IMR-90 (cell line): ENCODE results near the gene MARK4. TPM values are rescaled to one million over a fixed set of nuclear protein-coding genes. Genes with fewer than 3 reads are reported as not detected.

Experiments used
- ATAC-seq: fragments of 200-7000 bp; cut with Tn5 transposase; 2 replicates; pipeline ENCODE4 v1.9.1; 2020; ENCODE audit warnings: low read depth, mild to moderate bottlenecking, moderate library complexity
- BruUV-seq: library from RNA; stranded (reverse); fragments of 400-500 nt; replicated peaks from 2 replicates; lab custom pipeline; 2021; lab: Mats Ljungman, UMichigan
- CTCF ChIA-PET: fragments of 300-600 bp; formaldehyde crosslinking; extraction: SDS; loops from one replicate; lab custom pipeline; 2021; ENCODE audit warnings: antibody characterized with exemption; lab: Yijun Ruan, JAX
- POLR2A ChIA-PET: fragments of 300-600 bp; sonication (Branson Sonifier 250); formaldehyde crosslinking; loops from one replicate; lab custom pipeline; 2022; ENCODE audit warnings: antibody characterized with exemption; ENCODE audit not compliant: unreplicated experiment; lab: Charles Lee
- DNase-seq: peaks from one replicate; pipeline ENCODE4 v3.0.0; 2013
- H2AFZ ChIP-seq: replicated peaks from 2 replicates; pipeline ENCODE3; 2013; ENCODE audit warnings: low read length, mild to moderate bottlenecking; ENCODE audit not compliant: poor library complexity
- H2AK5ac ChIP-seq: 2 replicates; pipeline ENCODE4 v1.6.1; 2013; ENCODE audit warnings: low read depth, low read length, inconsistent platforms
- H2AK9ac ChIP-seq: replicated peaks from 2 replicates; pipeline ENCODE3; 2013; ENCODE audit warnings: mild to moderate bottlenecking, low read depth, low read length, moderate library complexity; ENCODE audit not compliant: poor library complexity
- H2BK120ac ChIP-seq: 2 replicates; pipeline ENCODE4 v1.6.1; 2013; ENCODE audit warnings: low read depth, low read length, inconsistent platforms
- H2BK15ac ChIP-seq: 3 replicates; pipeline ENCODE4 v1.6.1; 2013; ENCODE audit warnings: low read depth, low read length, inconsistent platforms
- H2BK20ac ChIP-seq: 2 replicates; pipeline ENCODE4 v1.6.1; 2013; ENCODE audit warnings: low read depth, mild to moderate bottlenecking, inconsistent platforms, low read length, moderate library complexity
- H2BK5ac ChIP-seq: 2 replicates; pipeline ENCODE4 v1.6.1; 2013; ENCODE audit warnings: mild to moderate bottlenecking, low read depth, low read length, inconsistent platforms; ENCODE audit not compliant: poor library complexity, severe bottlenecking
- H3K14ac ChIP-seq: replicated peaks from 2 replicates; pipeline ENCODE4 v1.6.1; 2013; ENCODE audit warnings: low read depth, low read length, inconsistent platforms
- H3K18ac ChIP-seq: 2 replicates; pipeline ENCODE4 v1.6.1; 2013; ENCODE audit warnings: low read depth, low read length, control low read depth
- H3K23ac ChIP-seq: 2 replicates; pipeline ENCODE4 v1.6.1; 2013; ENCODE audit warnings: low read depth, low read length, inconsistent platforms
- H3K27ac ChIP-seq: 2 replicates; pipeline ENCODE4 v1.5.1; 2013; ENCODE audit warnings: mild to moderate bottlenecking, control low read depth, low read length; ENCODE audit not compliant: insufficient read depth
- H3K27me3 ChIP-seq: 2 replicates; pipeline ENCODE4 v1.6.1; 2013; ENCODE audit warnings: low read length; ENCODE audit not compliant: control insufficient read depth, insufficient read depth
- H3K36me3 ChIP-seq: 2 replicates; pipeline ENCODE4 v1.6.1; 2013; ENCODE audit warnings: low read length, mixed read lengths; ENCODE audit not compliant: control insufficient read depth, insufficient read depth
- H3K4ac ChIP-seq: 2 replicates; pipeline ENCODE4 v1.6.1; 2013; ENCODE audit warnings: low read depth, low read length, inconsistent platforms
- H3K4me1 ChIP-seq: 2 replicates; pipeline ENCODE4 v1.6.1; 2013; ENCODE audit warnings: low read length, mixed read lengths; ENCODE audit not compliant: control insufficient read depth, insufficient read depth
- H3K4me2 ChIP-seq: 2 replicates; pipeline ENCODE4 v1.6.1; 2013; ENCODE audit warnings: low read depth, mild to moderate bottlenecking, control low read depth, low read length, moderate library complexity
- H3K4me3 ChIP-seq: 2 replicates; pipeline ENCODE4 v1.5.1; 2013; ENCODE audit warnings: low read depth, mild to moderate bottlenecking, control low read depth, low read length, moderate library complexity; ENCODE audit not compliant: insufficient read depth
- H3K56ac ChIP-seq: 2 replicates; pipeline ENCODE4 v1.6.1; 2013; ENCODE audit warnings: low read length, inconsistent platforms; ENCODE audit not compliant: insufficient read depth; ENCODE audit errors: extremely low read depth
- H3K79me1 ChIP-seq, 2 experiments: 2 replicates each; pipeline ENCODE4 v1.6.1; 2013; ENCODE audit warnings: low read length in 2 of 2, inconsistent platforms in 1 of 2, low read depth in 1 of 2
- H3K9ac ChIP-seq: 2 replicates; pipeline ENCODE4 v1.6.1; 2013; ENCODE audit warnings: low read depth, low read length, control low read depth
- H3K9me1 ChIP-seq: 2 replicates; pipeline ENCODE4 v1.6.1; 2013; ENCODE audit warnings: low read length, inconsistent platforms; ENCODE audit not compliant: insufficient read depth
- H3K9me3 ChIP-seq: 2 replicates; pipeline ENCODE4 v1.6.1; 2013; ENCODE audit warnings: low read length; ENCODE audit not compliant: control insufficient read depth, insufficient read depth
- H4K20me1 ChIP-seq: 2 replicates; pipeline ENCODE4 v1.6.1; 2013; ENCODE audit warnings: low read length, inconsistent platforms; ENCODE audit not compliant: insufficient read depth
- H4K5ac ChIP-seq: 2 replicates; pipeline ENCODE4 v1.6.1; 2013; ENCODE audit warnings: mild to moderate bottlenecking, low read depth, low read length, control low read depth
- H4K8ac ChIP-seq, 2 experiments: 2 replicates each; pipeline ENCODE4 v1.6.1; 2013; ENCODE audit warnings: low read depth in 2 of 2, low read length in 2 of 2, control low read depth in 1 of 2, inconsistent platforms in 1 of 2
- H4K91ac ChIP-seq: 2 replicates; pipeline ENCODE4 v1.6.1; 2013; ENCODE audit warnings: low read depth, low read length, inconsistent platforms; ENCODE audit not compliant: insufficient read depth
- BHLHE40 ChIP-seq: fragments of 150-350 bp; IDR thresholded peaks from 2 replicates; pipeline ENCODE4 v1.6.1; 2016; ENCODE audit warnings: mild to moderate bottlenecking, low read depth, low read length
- CEBPB ChIP-seq: IDR thresholded peaks from 2 replicates; pipeline ENCODE4 v1.6.1; 2012; ENCODE audit warnings: low read depth, low read length, improper control_type of control experiment
- CHD1 ChIP-seq: IDR thresholded peaks from 2 replicates; pipeline ENCODE4 v1.6.1; 2012; ENCODE audit warnings: low read depth, low read length, improper control_type of control experiment
- FOS ChIP-seq: fragments of 150-350 bp; IDR thresholded peaks from 2 replicates; pipeline ENCODE4 v1.6.1; 2016; ENCODE audit warnings: low read depth, low read length
- MAFK ChIP-seq: IDR thresholded peaks from 2 replicates; pipeline ENCODE4 v1.6.1; 2012; ENCODE audit warnings: low read depth, low read length, improper control_type of control experiment
- MAZ ChIP-seq: IDR thresholded peaks from 2 replicates; pipeline ENCODE4 v1.6.1; 2012; ENCODE audit warnings: low read depth, mild to moderate bottlenecking, low read length, improper control_type of control experiment, moderate library complexity, borderline replicate concordance
- MXI1 ChIP-seq: IDR thresholded peaks from 2 replicates; pipeline ENCODE4 v1.6.1; 2012; ENCODE audit warnings: low read depth, mild to moderate bottlenecking, low read length, moderate library complexity, borderline replicate concordance
- NFE2L2 ChIP-seq: fragments of 150-350 bp; IDR thresholded peaks from 2 replicates; pipeline ENCODE4 v1.6.1; 2016; ENCODE audit warnings: low read depth, mild to moderate bottlenecking, low read length
- POLR2A ChIP-seq: IDR thresholded peaks from 2 replicates; pipeline ENCODE4 v1.6.1; 2012; ENCODE audit warnings: mild to moderate bottlenecking, low read depth, low read length
- RAD21 ChIP-seq: IDR thresholded peaks from 2 replicates; pipeline ENCODE4 v1.6.1; 2012; ENCODE audit warnings: low read length, improper control_type of control experiment
- RCOR1 ChIP-seq: IDR thresholded peaks from 2 replicates; pipeline ENCODE4 v1.6.1; 2012; ENCODE audit warnings: mild to moderate bottlenecking, low read length, improper control_type of control experiment; ENCODE audit not compliant: insufficient replicate concordance
- RFX5 ChIP-seq: IDR thresholded peaks from 2 replicates; pipeline ENCODE4 v1.8.0; 2012; ENCODE audit warnings: low read depth, mild to moderate bottlenecking, low read length, moderate library complexity
- SMC3 ChIP-seq: fragments of 150-350 bp; IDR thresholded peaks from 2 replicates; pipeline ENCODE4 v1.6.1; 2016; ENCODE audit warnings: low read depth, mild to moderate bottlenecking, antibody characterized with exemption, low read length, moderate library complexity
- WGBS, 2 experiments: methylation state at CpG; one replicate each; pipeline versions ENCODE4 v1.1.5 to v1.1.7; 2013; ENCODE audit warnings: missing lambda C conversion rate in 2 of 2; ENCODE audit not compliant: insufficient read length in 1 of 2; ENCODE audit errors: extremely low coverage in 2 of 2; 5-methylcytosine and 5-hydroxymethylcytosine counted together
- dilution Hi-C: fragments of 300-500 bp; cut with HindIII; formaldehyde crosslinking; loops from one replicate; pipeline ENCODE4 v1.14.3; 2018; ENCODE audit warnings: low sequenced_read_pairs; ENCODE audit not compliant: unreplicated experiment
- in situ Hi-C: fragments of 300-500 bp; cut with MboI; formaldehyde crosslinking; loops from 3 replicates; pipeline ENCODE4 v1.14.3; 2019; ENCODE audit warnings: low sequenced_read_pairs, inconsistent platforms, mixed read lengths
- intact Hi-C: fragments of 100-400 bp; cut with micrococcal nuclease; formaldehyde crosslinking; loops from 2 replicates; pipeline ENCODE4 v1.10.0; 2022
- polyA plus RNA-seq, 3 experiments: library from polyadenylated mRNA; depleted of rRNA; stranded (reverse); fragments of >200 nt; gene quantifications; 2 replicates each; pipeline ENCODE4 v1.2.3, GENCODE V29; 2012; ENCODE audit warnings: low replicate concordance in 1 of 3
- total RNA-seq: library from RNA; depleted of rRNA; stranded (reverse); fragments of >200 nt; gene quantifications from 2 replicates; pipeline ENCODE4 v1.2.3, GENCODE V29; 2012
- TF ChIP-seq, protein P1 (sequence below): fragments of 150-350 bp; IDR thresholded peaks from 2 replicates; pipeline ENCODE4 v1.6.1; 2016; ENCODE audit warnings: low read depth, mild to moderate bottlenecking, low read length, moderate library complexity, borderline replicate concordance
- TF ChIP-seq, protein P2 (sequence below): fragments of 150-350 bp; IDR thresholded peaks from 2 replicates; pipeline ENCODE4 v1.6.1; 2017; ENCODE audit warnings: mild to moderate bottlenecking, antibody characterized with exemption, low read length, low read depth
- TF ChIP-seq, protein P3 (sequence below): conservative IDR thresholded peaks from 2 replicates; pipeline ENCODE4 v1.5.1; 2012; ENCODE audit warnings: mild to moderate bottlenecking, low read depth, low read length, improper control_type of control experiment

The MARK4 gene
- total and polyA plus RNA-seq, 2 of the 4 experiments (the other 2 are of a cell fraction), result 11.3 to 20.7 TPM

DNA sequence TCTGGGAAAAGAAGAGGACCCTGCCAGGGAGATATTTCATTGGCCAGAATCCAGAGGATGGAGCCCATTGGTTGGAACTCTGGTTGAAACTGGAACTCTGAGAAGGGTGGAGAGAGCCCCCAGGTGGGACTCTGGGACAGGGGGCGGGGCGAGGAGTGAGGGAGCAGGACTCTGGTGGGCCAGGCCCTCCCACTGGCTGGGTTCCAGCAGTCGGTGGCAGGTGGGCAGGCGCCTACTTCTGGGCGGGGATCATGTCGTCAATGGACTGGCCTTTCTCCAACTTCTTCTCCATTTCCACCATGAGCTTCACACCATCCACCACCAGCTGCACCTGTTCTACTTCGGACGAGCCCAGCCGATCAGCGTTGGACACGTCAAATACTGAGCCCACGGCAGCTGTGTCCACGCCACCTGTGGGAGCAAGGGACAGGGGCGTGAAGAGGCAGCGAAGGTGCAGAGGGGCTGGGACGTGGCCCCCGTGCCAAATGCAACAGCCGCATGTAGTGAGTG, 55.5 kb downstream of the MARK4 start:
- no peak overlapping the region for H2BK120ac ChIP-seq
- no peak overlapping the region for H3K27ac ChIP-seq
- H2BK5ac ChIP-seq, result no peak overlapping the region
- H2AFZ ChIP-seq, result no peak overlapping the region
- H2AK9ac ChIP-seq, result no peak overlapping the region
- dilution Hi-C loops (no loop called here), intact Hi-C loops (no loop called here), in situ Hi-C loops (no loop called here)
- no peak overlapping the region for H4K91ac ChIP-seq
- H3K4me3 ChIP-seq, result no peak overlapping the region
- POLR2A ChIA-PET, result no interaction called here
- BruUV-seq, result no TSS peak
- no peak overlapping the region for H2BK20ac ChIP-seq
- H2BK15ac ChIP-seq, result no peak overlapping the region
- H3K79me1 ChIP-seq, result no peaks in the 10 kb centered on the region
- H3K4ac ChIP-seq, result no peak overlapping the region
- H3K9me3 ChIP-seq, result 0 out of 2 replicates have a peak, but pooled peaks cover 2% of the 10 kb centered on the region
- peaks cover 9% of the 10 kb centered on the region; the same call in 1 of the 2 replicates for H3K36me3 ChIP-seq
- no peak overlapping the region for H4K5ac ChIP-seq
- DNase-seq (no peak), ATAC-seq (no peak)
- 72% methylated on average over 12 of the region's 18 CpGs; no CpG with 5 or more reads in 1 of the 2 experiments for WGBS, 2 experiments
- TF ChIP-seq RFX5, result no peak
- no peak for TF ChIP-seq MXI1
- TF ChIP-seq CEBPB, result no peak
- TF ChIP-seq RAD21, result no peak
- TF ChIP-seq FOS, result no peak
- no peak for TF ChIP-seq POLR2A
- TF ChIP-seq, protein P1, sequence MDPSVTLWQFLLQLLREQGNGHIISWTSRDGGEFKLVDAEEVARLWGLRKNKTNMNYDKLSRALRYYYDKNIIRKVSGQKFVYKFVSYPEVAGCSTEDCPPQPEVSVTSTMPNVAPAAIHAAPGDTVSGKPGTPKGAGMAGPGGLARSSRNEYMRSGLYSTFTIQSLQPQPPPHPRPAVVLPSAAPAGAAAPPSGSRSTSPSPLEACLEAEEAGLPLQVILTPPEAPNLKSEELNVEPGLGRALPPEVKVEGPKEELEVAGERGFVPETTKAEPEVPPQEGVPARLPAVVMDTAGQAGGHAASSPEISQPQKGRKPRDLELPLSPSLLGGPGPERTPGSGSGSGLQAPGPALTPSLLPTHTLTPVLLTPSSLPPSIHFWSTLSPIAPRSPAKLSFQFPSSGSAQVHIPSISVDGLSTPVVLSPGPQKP, result no peak
- TF ChIP-seq, protein P2, sequence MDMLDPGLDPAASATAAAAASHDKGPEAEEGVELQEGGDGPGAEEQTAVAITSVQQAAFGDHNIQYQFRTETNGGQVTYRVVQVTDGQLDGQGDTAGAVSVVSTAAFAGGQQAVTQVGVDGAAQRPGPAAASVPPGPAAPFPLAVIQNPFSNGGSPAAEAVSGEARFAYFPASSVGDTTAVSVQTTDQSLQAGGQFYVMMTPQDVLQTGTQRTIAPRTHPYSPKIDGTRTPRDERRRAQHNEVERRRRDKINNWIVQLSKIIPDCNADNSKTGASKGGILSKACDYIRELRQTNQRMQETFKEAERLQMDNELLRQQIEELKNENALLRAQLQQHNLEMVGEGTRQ, result no peak
- no peak for TF ChIP-seq MAFK
- no peak for TF ChIP-seq CHD1
- TF ChIP-seq RCOR1, result no peak
- TF ChIP-seq NFE2L2, result no peak
- no peak for TF ChIP-seq SMC3
- TF ChIP-seq MAZ, result no peak
- TF ChIP-seq, protein P3, sequence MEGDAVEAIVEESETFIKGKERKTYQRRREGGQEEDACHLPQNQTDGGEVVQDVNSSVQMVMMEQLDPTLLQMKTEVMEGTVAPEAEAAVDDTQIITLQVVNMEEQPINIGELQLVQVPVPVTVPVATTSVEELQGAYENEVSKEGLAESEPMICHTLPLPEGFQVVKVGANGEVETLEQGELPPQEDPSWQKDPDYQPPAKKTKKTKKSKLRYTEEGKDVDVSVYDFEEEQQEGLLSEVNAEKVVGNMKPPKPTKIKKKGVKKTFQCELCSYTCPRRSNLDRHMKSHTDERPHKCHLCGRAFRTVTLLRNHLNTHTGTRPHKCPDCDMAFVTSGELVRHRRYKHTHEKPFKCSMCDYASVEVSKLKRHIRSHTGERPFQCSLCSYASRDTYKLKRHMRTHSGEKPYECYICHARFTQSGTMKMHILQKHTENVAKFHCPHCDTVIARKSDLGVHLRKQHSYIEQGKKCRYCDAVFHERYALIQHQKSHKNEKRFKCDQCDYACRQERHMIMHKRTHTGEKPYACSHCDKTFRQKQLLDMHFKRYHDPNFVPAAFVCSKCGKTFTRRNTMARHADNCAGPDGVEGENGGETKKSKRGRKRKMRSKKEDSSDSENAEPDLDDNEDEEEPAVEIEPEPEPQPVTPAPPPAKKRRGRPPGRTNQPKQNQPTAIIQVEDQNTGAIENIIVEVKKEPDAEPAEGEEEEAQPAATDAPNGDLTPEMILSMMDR, result no peak
- TF ChIP-seq BHLHE40, result no peak
- H3K27me3 ChIP-seq, result no peaks in the 10 kb centered on the region
- H4K8ac ChIP-seq, result no peak overlapping the region
- H3K4me2 ChIP-seq, result no peak overlapping the region
- H3K56ac ChIP-seq, result no peak overlapping the region
- H3K18ac ChIP-seq, result no peak overlapping the region
- CTCF ChIA-PET, result no interaction called here
- H3K9me1 ChIP-seq, result 0 out of 2 replicates have a peak, but pooled peaks cover 5% of the 10 kb centered on the region
- H3K23ac ChIP-seq, result no peak overlapping the region
- H4K20me1 ChIP-seq, result no peaks in the 10 kb centered on the region
- H3K14ac ChIP-seq, result no peak overlapping the region
- H3K9ac ChIP-seq, result no peak overlapping the region
- no peak overlapping the region for H2AK5ac ChIP-seq
- no peaks in the 10 kb centered on the region for H3K4me1 ChIP-seq
